Measurements from ENCODE around the gene ANKRD2. TPM values are rescaled to one million over a fixed set of nuclear protein-coding genes. Genes with fewer than 3 reads are reported as not detected.

The ANKRD2 gene
- total and polyA plus RNA-seq, 8 donors: 0.25 to 9.9 (median 0.68) TPM; not detected in 5

- no peak for DNase-seq
- H3K36me3 ChIP-seq: no peaks in the 10 kb centered on the region
- intact Hi-C loops (cut with DNase I; ENCODE audit: low total_unique reads): no loop called here
- H3K9me3 ChIP-seq: no peaks in the 10 kb centered on the region
- no peak for TF ChIP-seq EP300 (IDR thresholded peaks at IDR 0.05)
- no peak for TF ChIP-seq POLR2A (IDR thresholded peaks at IDR 0.05)
- no peak for TF ChIP-seq CTCF (IDR thresholded peaks at IDR 0.05)
- no peak for TF ChIP-seq POLR2AphosphoS5 (IDR thresholded peaks at IDR 0.05)
- H3K27ac ChIP-seq: no peak overlapping the region
- H3K4me3 ChIP-seq: no peak overlapping the region
- WGBS, 5 donors: 75 to 90% (median 86%) methylated on average over 4 of the region's 4 CpGs
- H3K27me3 ChIP-seq: no peaks in the 10 kb centered on the region
- H3K4me1 ChIP-seq: peaks cover 3 to 19% (median 11%) of the 10 kb centered on the region in 4 donors
Measured at GRCh38 chr10:97593421-97593820, 20.8 kb downstream of the ANKRD2 start.

DNA sequence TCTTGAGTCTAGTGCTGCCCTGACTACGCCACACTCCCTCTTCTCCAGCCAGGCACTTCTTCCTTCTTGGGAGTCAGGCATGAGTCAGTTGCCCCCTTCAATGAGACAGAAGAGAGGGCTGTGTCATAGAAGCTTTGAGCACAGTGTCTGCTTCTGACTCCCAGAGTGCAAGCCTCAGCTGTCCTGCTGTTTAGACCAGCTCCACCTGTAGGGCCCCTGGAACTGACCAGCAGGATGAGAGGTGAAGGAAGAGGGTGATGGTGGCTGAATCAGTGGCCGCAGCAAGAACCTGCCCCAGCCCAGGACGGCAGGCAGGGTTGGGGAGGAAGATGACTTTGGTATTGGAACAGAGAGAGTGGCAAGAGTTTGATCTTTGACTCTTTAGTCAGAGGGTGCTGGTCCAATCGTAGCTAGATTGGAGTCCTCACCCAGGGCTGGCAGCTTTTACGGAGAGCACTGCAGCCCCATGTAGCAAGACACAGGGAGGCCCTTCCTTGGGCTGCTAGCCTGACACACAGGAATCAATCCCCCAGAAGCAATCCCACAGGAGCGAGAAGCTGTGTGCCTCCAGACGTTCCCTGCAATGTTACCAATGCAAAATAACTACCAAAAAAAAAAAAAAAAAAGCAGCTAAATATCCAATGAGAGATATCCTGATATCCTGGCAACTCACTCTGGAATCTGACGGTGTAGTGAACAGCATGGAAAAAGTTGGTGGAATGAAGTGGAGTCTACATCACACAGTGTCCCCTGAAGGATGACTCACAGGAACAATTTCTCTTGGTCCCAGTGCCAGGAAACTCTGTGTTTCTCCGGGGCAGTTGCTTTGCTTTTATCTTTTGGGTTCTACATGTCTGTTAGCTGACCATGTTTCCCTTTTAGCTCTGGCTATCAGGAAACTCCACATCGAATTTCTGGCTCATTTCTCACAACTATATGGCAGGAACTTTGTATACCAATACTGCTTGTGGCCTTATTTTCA, 23.8 kb downstream of the ANKRD2 start:
- no peaks in the 10 kb centered on the region for H3K36me3 ChIP-seq
- intact Hi-C loops (cut with DNase I; ENCODE audit: low total_unique reads): no loop called here
- H3K4me1 ChIP-seq: peaks cover 3 to 19% (median 11%) of the 10 kb centered on the region in 4 donors
- no peaks in the 10 kb centered on the region for H3K9me3 ChIP-seq
- peak in 1 of 2 donors; percentile 48 for DNase-seq
- no peaks in the 10 kb centered on the region for H3K27me3 ChIP-seq
- H3K4me3 ChIP-seq: no peak overlapping the region
- 42 to 60% (median 57%) methylated on average over 10 of the region's 10 CpGs for whole genome bisulfite sequencing, 5 donors
- TF ChIP-seq POLR2AphosphoS5 (IDR thresholded peaks at IDR 0.05) (peak in 2 of 3 donors; percentile 62 to 70), CTCF (IDR thresholded peaks at IDR 0.05) (no peak)
- peak overlapping the region in 4 of 5 donors; percentile 52 to 81 (median 66) for H3K27ac ChIP-seq

GRCh38 chr10:97597778-97598177, 25.2 kb downstream of the ANKRD2 start:
- H3K27me3 ChIP-seq: no peaks in the 10 kb centered on the region
- no peaks in the 10 kb centered on the region for H3K36me3 ChIP-seq
- WGBS, 5 donors: 83 to 96% (median 89%) methylated on average over 2 of the region's 2 CpGs
- intact Hi-C loops (cut with DNase I; ENCODE audit: low total_unique reads): no loop called here
- no peak overlapping the region for H3K4me3 ChIP-seq
- no peak overlapping the region for H3K27ac ChIP-seq
- no peak for DNase-seq
- H3K9me3 ChIP-seq: no peaks in the 10 kb centered on the region
- H3K4me1 ChIP-seq: peaks cover 3 to 19% (median 11%) of the 10 kb centered on the region in 4 donors
- TF ChIP-seq POLR2A (IDR thresholded peaks at IDR 0.05) (no peak), CTCF (IDR thresholded peaks at IDR 0.05) (no peak), POLR2AphosphoS5 (IDR thresholded peaks at IDR 0.05) (no peak), EP300 (IDR thresholded peaks at IDR 0.05) (no peak)

GRCh38 chr10:97598407-97599271, 26.1 kb downstream of the ANKRD2 start:
- Histone ChIP-seq H3K4me1 (peaks cover 3 to 17% (median 10%) of the 10 kb centered on the region in 4 donors), H3K27me3 (no peaks in the 10 kb centered on the region), H3K27ac (no peak overlapping the region), H3K36me3 (no peaks in the 10 kb centered on the region), H3K4me3 (no peak overlapping the region), H3K9me3 (no peaks in the 10 kb centered on the region)
- no peak for TF ChIP-seq EP300 (IDR thresholded peaks at IDR 0.05)
- TF ChIP-seq POLR2AphosphoS5 (IDR thresholded peaks at IDR 0.05): no peak
- no peak for TF ChIP-seq POLR2A (IDR thresholded peaks at IDR 0.05)
- TF ChIP-seq CTCF (IDR thresholded peaks at IDR 0.05): no peak
- 93 to 95% (median 93%) methylated on average over 13 to 19 of the region's 19 CpGs for WGBS, 5 donors
- no peak for DNase-seq
- intact Hi-C loops (cut with DNase I; ENCODE audit: low total_unique reads): no loop called here
